Immature natural killer cell (primary cell): Measurements from ENCODE around the gene RAB6A. TPM values are rescaled to one million over a fixed set of nuclear protein-coding genes. Genes with fewer than 3 reads are reported as not detected.
"Not testable (repeated sequence)": the region's sequence is repeated elsewhere in the genome, so short reads cannot be mapped to it uniquely, and the experiment has no call there.

ENCODE experiments used
- DNase-seq, 3 donors: peaks; one replicate each; pipeline ENCODE4 v3.0.0; 2022; ENCODE audit warnings: mixed read lengths in 1 of 3
- H3K27ac Mint-ChIP-seq, 6 donors: one replicate each; pipeline ENCODE4 v1.8.0; 2020; ENCODE audit warnings: mixed read lengths in 6 of 6, mild to moderate bottlenecking in 5 of 6, inconsistent platforms in 4 of 6, moderate library complexity in 3 of 6
- H3K27me3 Mint-ChIP-seq, 3 donors: one replicate each; pipeline ENCODE4 v1.8.0; 2020 to 2021; ENCODE audit warnings: low read depth in 3 of 3, mild to moderate bottlenecking in 3 of 3, mixed read lengths in 3 of 3, moderate library complexity in 3 of 3, inconsistent platforms in 1 of 3
- H3K36me3 Mint-ChIP-seq, 3 donors: one replicate each; pipeline ENCODE4 v1.8.0; 2020; ENCODE audit warnings: mixed read lengths in 3 of 3, inconsistent platforms in 2 of 3, mild to moderate bottlenecking in 2 of 3
- H3K4me1 Mint-ChIP-seq, 2 donors: one replicate each; pipeline ENCODE4 v1.8.0; 2020; ENCODE audit warnings: inconsistent platforms in 2 of 2, mild to moderate bottlenecking in 2 of 2, mixed read lengths in 2 of 2, moderate library complexity in 1 of 2
- H3K4me3 Mint-ChIP-seq, 5 donors: one replicate each; pipeline ENCODE4 v1.8.0; 2020; ENCODE audit warnings: mild to moderate bottlenecking in 5 of 5, mixed read lengths in 5 of 5, inconsistent platforms in 3 of 5, moderate library complexity in 3 of 5
- H3K9me3 Mint-ChIP-seq, 6 donors: one replicate each; pipeline ENCODE4 v1.8.0; 2020; ENCODE audit warnings: mild to moderate bottlenecking in 6 of 6, mixed read lengths in 6 of 6, inconsistent platforms in 4 of 6, moderate library complexity in 3 of 6
- polyA plus RNA-seq, 3 donors: library from polyadenylated mRNA; unstranded; fragments of 300-500 nt; fragmentation: Illumina TruSeq; gene quantifications; one replicate each; pipeline ENCODE4 v1.2.3, GENCODE V29; 2021

Gene RAB6A
- polyA plus RNA-seq, 3 donors from 2014 or later, result 127 to 162 (median 131) TPM

DNA sequence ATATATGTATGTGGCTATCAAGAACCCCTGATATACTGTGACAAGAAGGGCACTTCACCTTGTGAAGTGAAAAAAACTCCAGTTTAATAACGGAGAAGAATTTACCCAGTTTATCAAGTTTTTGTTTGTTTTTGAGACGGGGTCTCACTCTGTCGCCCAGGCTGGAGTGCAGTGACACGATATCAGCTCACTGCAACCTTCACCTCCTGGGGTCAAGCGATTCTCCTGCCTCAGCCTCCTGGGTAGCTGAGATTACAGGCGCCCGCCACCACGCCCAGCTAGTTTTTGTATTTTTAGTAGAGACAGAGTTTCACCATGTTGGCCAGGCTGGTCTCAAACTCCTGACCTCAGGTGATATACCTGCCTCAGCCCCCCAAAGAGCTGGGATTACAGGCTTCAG lies 26.9 kb downstream of the RAB6A start:
- not testable (repeated sequence) for H3K9me3 Mint-ChIP-seq, H3K27me3 Mint-ChIP-seq, H3K36me3 Mint-ChIP-seq, DNase-seq, H3K4me3 Mint-ChIP-seq
- H3K27ac Mint-ChIP-seq, result peak overlapping the region in 2 of 6 donors; percentile 24 to 36
- peaks cover 24 to 60% of the 10 kb centered on the region in 2 donors for H3K4me1 Mint-ChIP-seq

DNA sequence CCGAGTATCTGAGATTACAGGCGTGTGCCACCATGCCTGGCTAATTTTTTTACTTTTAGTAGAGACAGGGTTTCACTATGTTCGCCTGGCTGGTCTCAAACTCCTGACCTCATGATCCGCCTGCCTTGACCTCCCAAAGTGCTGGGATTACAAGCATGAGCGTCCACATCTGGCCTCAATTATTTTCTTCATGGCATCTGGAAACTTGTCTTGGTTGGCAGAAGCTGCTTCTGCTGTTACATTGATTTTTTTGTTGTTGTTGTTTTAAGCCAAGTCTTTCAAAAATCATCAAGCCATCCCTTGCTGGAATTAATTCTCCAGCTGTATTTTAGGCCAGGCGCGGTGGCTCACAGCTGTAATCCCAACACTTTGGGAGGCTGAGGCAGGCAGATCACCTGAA lies 27.9 kb downstream of the RAB6A start:
- H3K27ac Mint-ChIP-seq, DNase-seq, H3K27me3 Mint-ChIP-seq, H3K4me3 Mint-ChIP-seq, H3K9me3 Mint-ChIP-seq, H3K36me3 Mint-ChIP-seq: not testable (repeated sequence)
- peaks cover 25 to 63% of the 10 kb centered on the region in 2 donors for H3K4me1 Mint-ChIP-seq

DNA sequence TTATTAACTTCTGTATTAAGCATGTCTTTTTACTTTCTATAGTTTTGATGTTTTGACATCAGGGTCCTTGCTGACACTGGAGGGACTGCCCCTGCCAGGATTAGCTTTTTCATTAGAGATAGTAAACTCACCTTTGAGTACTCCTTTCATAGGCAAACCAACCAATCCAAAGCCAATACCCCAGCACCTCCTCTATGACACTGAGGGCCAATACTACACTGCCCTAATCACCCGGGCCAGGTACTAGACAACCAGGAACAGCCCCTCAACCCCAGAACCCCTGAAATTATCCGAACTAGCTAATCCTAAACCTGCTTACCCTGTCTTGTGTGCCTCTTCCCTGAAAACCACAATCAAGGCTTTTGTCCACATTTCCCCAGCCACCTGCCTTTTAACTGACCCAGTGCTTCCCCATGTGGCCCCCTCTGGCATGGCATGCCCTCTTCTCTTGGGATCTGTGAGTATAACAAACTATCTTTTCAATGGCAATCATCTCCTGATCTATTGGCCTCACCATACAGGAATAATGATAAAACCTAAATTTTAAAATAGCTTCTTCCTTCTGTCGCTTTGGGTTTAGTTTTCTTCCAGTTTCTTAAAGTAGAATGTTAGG lies 31.2 kb downstream of the RAB6A start:
- H3K36me3 Mint-ChIP-seq, result no peaks in the 10 kb centered on the region
- peak overlapping the region in 4 of 6 donors; percentile 11 to 60 (median 50) for H3K27ac Mint-ChIP-seq
- peaks cover 20 to 65% of the 10 kb centered on the region in 2 donors for H3K4me1 Mint-ChIP-seq
- DNase-seq, result no peak
- no peaks in the 10 kb centered on the region for H3K9me3 Mint-ChIP-seq
- H3K27me3 Mint-ChIP-seq, result no peaks in the 10 kb centered on the region
- no peak overlapping the region for H3K4me3 Mint-ChIP-seq

DNA sequence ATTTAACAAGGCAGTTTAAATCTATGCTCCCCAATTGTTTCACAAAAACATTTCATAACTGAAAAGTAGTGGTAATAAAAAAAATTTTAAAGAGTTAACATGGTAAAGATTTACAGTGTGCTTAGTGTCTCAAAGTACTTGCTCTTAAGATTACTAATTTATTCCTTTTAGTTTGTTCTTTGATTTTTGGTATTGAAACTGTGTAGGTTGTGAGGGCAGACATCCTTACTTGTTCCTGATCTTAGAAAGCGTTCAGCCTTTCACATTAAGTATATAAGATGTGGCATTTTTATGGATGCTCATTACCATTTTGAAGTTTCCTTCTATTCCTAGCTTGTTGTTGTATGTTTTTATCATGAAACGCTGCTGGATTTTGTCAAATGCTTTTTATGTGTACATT lies 32.9 kb downstream of the RAB6A start:
- H3K9me3 Mint-ChIP-seq, result no peaks in the 10 kb centered on the region
- no peaks in the 10 kb centered on the region for H3K36me3 Mint-ChIP-seq
- H3K27ac Mint-ChIP-seq, result peak overlapping the region in 4 of 6 donors; percentile 21 to 65 (median 42)
- DNase-seq, result no peak
- no peaks in the 10 kb centered on the region for H3K27me3 Mint-ChIP-seq
- peaks cover 15 to 61% of the 10 kb centered on the region in 2 donors for H3K4me1 Mint-ChIP-seq
- no peak overlapping the region for H3K4me3 Mint-ChIP-seq

DNA sequence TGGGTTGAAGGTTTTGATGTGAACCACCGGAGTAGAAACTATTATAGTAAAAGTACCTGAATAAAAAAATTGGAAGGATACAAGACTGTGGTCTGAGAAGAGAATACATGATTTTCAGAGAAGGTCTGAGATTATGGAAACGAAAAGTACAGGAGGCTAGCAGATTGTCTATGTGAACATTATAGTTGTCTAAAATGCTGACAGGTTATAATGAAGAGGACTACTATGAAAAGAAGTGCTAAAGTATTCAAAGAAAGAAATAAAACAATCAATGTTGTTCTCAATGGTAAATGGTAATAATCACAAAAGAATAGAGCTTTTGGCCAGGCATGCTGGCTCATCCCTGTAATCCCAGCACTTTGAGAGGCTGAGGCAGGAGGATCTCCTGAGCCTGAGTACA lies 34.0 kb downstream of the RAB6A start:
- Mint-ChIP-seq H3K9me3 (no peaks in the 10 kb centered on the region), H3K4me3 (no peak overlapping the region), H3K27ac (peak overlapping the region in 5 of 6 donors; percentile 15 to 57 (median 51)), H3K36me3 (no peaks in the 10 kb centered on the region), H3K4me1 (peaks cover 12 to 59% of the 10 kb centered on the region in 2 donors), H3K27me3 (peaks cover 0 to 1% (median 0%) of the 10 kb centered on the region in 3 donors)
- no peak for DNase-seq

DNA sequence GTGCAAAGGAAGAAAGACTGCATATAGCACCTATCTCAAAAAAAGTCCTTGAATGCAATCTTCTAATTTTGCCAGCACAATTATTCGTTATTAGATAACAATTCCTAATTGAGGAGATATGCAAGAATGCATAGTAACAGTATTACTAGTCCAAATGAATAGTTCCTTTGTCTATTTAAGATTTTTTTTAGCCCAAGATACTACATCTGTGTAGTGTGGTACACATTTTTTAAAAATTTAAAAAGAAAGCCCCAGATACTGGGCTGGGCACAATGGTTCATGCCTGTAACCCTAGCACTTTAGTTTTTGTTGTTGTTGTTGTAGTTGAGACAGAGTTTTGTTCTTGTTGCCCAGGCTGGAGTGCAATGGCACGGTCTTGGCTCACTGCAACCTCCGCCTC lies 43.7 kb downstream of the RAB6A start:
- H3K4me3 Mint-ChIP-seq, result no peak overlapping the region
- no peaks in the 10 kb centered on the region for H3K9me3 Mint-ChIP-seq
- peaks cover 0 to 17% (median 8%) of the 10 kb centered on the region in 3 donors for H3K36me3 Mint-ChIP-seq
- peaks cover 4 to 35% of the 10 kb centered on the region in 2 donors for H3K4me1 Mint-ChIP-seq
- H3K27ac Mint-ChIP-seq, result peak overlapping the region in 1 of 6 donors; percentile 11
- H3K27me3 Mint-ChIP-seq, result peaks cover 0 to 2% (median 0%) of the 10 kb centered on the region in 3 donors
- DNase-seq, result no peak

DNA sequence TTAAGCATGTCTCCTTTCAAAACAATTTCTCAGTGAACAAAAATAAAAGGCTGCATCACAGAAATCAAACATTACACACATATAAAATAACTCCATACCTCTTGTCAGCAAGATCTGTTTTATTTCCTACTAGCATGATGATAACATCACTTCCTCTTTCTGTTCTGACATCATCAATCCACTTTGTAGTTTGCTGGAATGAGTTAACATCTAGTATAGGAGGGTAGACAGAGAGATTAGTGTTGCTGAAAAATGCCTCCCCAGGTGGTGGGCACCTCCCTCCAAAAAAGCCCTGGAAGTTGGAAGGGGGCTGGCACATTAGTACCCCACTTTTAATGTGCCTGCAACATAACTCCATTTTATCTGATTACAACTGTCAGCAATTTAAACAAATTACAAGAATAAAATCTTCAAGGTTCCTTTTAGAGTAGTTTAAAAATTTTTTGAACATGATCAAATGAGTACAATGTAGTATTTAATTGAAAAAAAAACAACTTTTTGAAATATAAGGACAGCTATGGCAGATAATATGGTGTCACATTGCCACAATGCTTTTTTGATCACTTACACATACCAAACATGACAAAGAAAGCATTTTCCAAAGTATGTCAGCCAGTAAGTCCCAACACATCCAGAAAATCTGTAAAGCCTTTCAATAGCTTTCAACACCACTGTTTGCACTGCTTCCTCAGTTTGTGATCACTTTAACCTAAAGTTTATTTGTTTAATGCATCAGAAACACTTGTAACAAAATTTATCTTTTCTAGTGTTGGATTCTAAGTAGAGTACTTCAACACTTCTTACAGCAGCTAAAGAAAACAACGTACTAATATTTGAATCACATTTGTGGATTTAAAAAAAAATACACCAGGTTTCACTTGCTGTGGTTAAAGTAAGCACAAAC lies 44.5 kb downstream of the RAB6A start:
- peaks cover 0 to 17% (median 8%) of the 10 kb centered on the region in 3 donors for H3K36me3 Mint-ChIP-seq
- no peak overlapping the region for H3K4me3 Mint-ChIP-seq
- no peak for DNase-seq
- H3K27me3 Mint-ChIP-seq, result no peaks in the 10 kb centered on the region
- peak overlapping the region; percentile 18 to 76 (median 50) for H3K27ac Mint-ChIP-seq
- H3K9me3 Mint-ChIP-seq, result no peaks in the 10 kb centered on the region
- H3K4me1 Mint-ChIP-seq, result peaks cover 4 to 28% of the 10 kb centered on the region in 2 donors

DNA sequence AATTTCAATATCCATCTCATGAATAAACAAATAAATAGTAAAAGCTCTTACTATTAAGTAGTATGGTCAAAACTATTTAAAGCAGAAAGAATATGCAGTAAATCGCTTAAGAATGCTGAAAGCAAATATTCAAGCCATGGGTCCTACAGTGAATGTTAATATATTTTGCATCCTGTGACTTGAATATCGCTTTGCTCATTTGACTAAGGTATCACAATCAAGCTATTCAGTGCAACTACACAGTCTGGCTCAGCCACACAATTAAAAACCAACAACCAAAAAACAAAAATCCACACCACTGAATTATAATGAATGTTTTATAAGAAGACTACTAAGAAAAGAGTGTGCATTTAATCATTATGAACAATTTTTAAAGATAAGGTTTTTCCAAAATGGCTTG lies 45.3 kb downstream of the RAB6A start:
- Mint-ChIP-seq H3K27ac (peak overlapping the region in 2 of 6 donors; percentile 18 to 76), H3K4me3 (no peak overlapping the region), H3K36me3 (peaks cover 0 to 13% (median 5%) of the 10 kb centered on the region in 3 donors)

DNA sequence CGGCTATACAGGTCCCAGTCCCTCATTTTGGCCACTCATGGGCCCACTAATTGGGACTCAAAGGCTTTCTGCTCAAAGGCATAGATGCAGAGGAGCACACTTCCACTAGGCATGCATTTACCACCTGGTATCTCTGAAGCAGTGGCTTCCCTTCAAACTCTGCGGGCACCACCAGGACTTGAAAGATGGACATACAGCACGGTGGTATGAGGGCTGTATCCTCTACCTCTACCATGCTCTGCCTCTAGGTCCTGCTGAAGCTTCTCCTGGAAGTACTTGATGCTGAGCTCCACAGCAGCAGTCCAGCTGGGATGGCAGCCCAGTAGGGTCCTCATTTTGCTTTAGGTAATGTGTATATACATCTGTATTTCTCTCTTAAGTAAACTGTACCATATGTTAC lies 49.9 kb downstream of the RAB6A start:
- DNase-seq, result no peak
- peak overlapping the region in 1 of 6 donors; percentile 26 for H3K27ac Mint-ChIP-seq
- H3K9me3 Mint-ChIP-seq, result no peaks in the 10 kb centered on the region
- peaks cover 4 to 7% (median 5%) of the 10 kb centered on the region in 3 donors for H3K36me3 Mint-ChIP-seq
- no peak overlapping the region for H3K4me3 Mint-ChIP-seq
- H3K27me3 Mint-ChIP-seq, result no peaks in the 10 kb centered on the region
- H3K4me1 Mint-ChIP-seq, result peaks cover under 1 to 13% of the 10 kb centered on the region in 2 donors

More for the DNA sequence above, 45.3 kb downstream of the RAB6A start:
- Mint-ChIP-seq H3K9me3 (no peaks in the 10 kb centered on the region), H3K4me1 (peaks cover 4 to 20% of the 10 kb centered on the region in 2 donors), H3K27me3 (no peaks in the 10 kb centered on the region)
- no peak for DNase-seq

DNA sequence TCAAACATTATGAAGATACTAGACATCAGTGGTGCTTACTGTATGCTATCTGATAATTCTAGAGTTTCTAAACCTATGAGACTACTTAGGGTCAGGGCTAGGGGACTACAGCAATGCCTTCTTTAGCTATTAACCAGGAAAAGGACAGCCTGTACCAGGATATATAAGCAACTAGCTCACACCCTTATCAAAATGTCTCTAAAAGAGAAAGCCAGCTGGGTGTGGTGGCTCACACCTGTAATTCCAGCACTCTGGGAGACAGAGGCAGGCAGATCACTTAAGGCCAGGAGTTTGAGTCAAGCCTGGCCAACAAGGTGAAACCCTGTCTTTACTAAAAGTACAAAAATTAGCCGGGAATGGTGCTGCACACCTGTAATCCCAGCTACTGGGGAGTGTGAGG lies 55.8 kb downstream of the RAB6A start:
- DNase-seq, result no peak
- Mint-ChIP-seq H3K4me1 (peaks cover 0 to 9% of the 10 kb centered on the region in 2 donors), H3K27ac (no peak overlapping the region), H3K4me3 (no peak overlapping the region), H3K9me3 (no peaks in the 10 kb centered on the region), H3K36me3 (peaks cover 5 to 24% (median 8%) of the 10 kb centered on the region in 3 donors), H3K27me3 (no peaks in the 10 kb centered on the region)

DNA sequence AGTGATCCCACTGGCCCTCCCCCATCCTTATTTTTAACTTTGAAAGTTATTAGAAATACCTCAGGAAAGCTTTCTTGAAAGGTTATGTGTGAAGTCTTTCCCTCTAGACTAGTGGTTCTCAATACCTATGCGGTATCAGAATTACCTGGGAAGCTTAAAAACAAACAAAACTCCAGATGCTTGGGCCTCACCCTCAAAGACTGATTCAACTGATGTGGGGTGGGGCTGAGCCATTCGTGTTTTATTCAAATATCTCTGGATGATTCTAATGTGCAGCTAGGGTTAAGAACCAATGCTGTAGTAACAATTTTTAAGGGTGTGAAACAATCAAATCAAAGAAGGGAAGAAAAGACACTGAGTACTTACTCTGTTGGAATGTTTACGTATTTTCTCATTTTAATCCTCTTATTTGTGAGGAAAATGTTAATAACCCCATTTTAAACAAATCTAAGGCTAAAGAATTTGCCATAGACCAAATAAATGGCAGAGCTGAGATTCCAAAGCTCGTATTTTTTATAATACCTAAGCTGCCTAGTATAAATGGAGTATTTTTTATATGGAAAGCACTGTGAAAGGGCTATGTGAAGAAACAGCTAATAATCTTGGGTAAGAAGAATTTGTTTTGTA lies 66.9 kb downstream of the RAB6A start:
- Mint-ChIP-seq H3K27ac (no peak overlapping the region), H3K9me3 (no peaks in the 10 kb centered on the region), H3K4me3 (no peak overlapping the region), H3K36me3 (peaks cover 3 to 6% (median 5%) of the 10 kb centered on the region in 3 donors), H3K4me1 (peaks cover 3 to 6% of the 10 kb centered on the region in 2 donors), H3K27me3 (no peaks in the 10 kb centered on the region)
- DNase-seq, result no peak

DNA sequence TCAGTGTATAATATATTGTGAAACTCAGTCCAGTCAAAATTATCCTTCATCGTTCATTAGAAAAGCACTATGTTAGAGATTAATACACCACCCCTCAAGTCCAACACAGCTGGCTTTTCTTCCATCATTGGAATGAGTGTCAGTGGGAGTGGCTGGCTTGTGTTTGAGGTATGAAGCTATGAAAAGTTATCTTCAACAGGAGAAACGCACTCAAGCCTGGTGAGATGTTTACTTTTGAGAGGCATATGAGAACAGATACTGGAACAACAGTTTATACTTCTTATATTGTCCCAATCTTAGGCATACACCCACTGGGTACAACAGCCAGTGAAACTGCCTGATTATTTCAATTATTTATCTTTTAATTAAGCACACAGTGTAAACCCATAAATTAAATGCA lies 80.2 kb downstream of the RAB6A start:
- H3K27ac Mint-ChIP-seq, result peak overlapping the region in 1 of 6 donors; percentile 35
- H3K9me3 Mint-ChIP-seq, result no peaks in the 10 kb centered on the region
- H3K4me3 Mint-ChIP-seq, result no peak overlapping the region
- H3K4me1 Mint-ChIP-seq, result peaks cover 0 to 1% of the 10 kb centered on the region in 2 donors
- peaks cover 15 to 22% (median 18%) of the 10 kb centered on the region in 3 donors for H3K36me3 Mint-ChIP-seq
- DNase-seq, result no peak
- H3K27me3 Mint-ChIP-seq, result peaks cover 0 to 1% (median 0%) of the 10 kb centered on the region in 3 donors

DNA sequence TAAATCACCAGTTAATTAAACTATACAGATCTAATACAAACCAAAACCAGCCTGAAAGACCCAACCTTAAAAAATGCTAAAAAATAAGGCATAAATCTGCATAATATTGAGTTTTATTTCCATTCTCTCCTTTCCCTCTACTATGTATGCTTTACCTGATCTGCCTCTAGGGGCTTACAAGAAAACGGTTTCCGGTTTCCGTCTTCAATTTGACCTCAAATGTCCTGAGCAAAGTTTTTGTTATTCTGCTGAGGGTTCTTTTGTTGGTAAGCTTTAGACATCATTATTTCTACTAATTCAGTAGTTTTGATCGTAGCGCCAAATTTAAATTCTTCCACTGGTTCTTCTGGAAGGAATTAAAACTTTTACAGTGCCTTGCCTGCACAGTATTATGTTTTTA lies 84.3 kb downstream of the RAB6A start:
- not testable (repeated sequence) for H3K9me3 Mint-ChIP-seq, H3K27ac Mint-ChIP-seq, DNase-seq, H3K27me3 Mint-ChIP-seq, H3K4me3 Mint-ChIP-seq, H3K4me1 Mint-ChIP-seq
- peaks cover 14 to 19% (median 19%) of the 10 kb centered on the region in 3 donors for H3K36me3 Mint-ChIP-seq

DNA sequence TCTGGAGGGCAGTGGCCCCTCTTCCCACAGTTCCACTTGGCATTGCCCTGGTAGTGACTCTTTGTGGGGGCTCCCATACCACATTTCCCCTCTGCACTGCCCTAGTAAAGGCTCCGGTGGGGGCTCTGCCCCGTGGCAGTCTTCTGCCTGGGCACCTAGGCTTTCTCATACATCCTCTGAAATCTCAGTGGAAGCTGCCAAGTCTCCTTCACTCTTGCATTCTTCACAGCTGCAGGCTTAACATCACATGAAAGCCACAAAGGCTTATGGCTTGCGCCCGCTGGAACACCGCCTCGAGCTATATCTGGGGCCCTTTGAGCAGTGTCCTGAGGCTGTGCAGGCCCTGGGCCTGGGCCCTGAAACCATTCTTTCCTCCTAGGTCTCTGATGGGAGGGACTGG lies 89.2 kb downstream of the RAB6A start:
- Mint-ChIP-seq H3K9me3 (no peaks in the 10 kb centered on the region), H3K4me3 (no peak overlapping the region), H3K27me3 (peaks cover 0 to 5% (median 0%) of the 10 kb centered on the region in 3 donors), H3K4me1 (no peaks in the 10 kb centered on the region), H3K27ac (no peak overlapping the region), H3K36me3 (peaks cover 0 to 6% (median 4%) of the 10 kb centered on the region in 3 donors)
- no peak for DNase-seq
